OCI-LY1 (cell line): Measurements from ENCODE around the gene GPR65.

Experiments used
- CTCF ChIP-seq: fragments of 200-600 bp; sonication (generic), shearing (Covaris generic); IDR thresholded peaks from 2 replicates; pipeline ENCODE4 v1.5.1; 2017; ENCODE audit warnings: mild to moderate bottlenecking, antibody characterized with exemption, low read length, moderate library complexity, mixed read lengths
- EZH2 ChIP-seq: fragments of 200-600 bp; sonication (generic), shearing (Covaris generic); IDR thresholded peaks from 2 replicates; pipeline ENCODE4 v1.8.0; 2017; ENCODE audit warnings: borderline replicate concordance, mixed run types, mild to moderate bottlenecking, antibody characterized with exemption, low read length, moderate library complexity, mixed read lengths

GRCh38 chr14:88012495-88012894, 7.6 kb downstream of the GPR65 start:
- TF ChIP-seq CTCF, result no peak
- no peak for TF ChIP-seq EZH2
